CD4-positive, alpha-beta T cell (primary cell): ENCODE data around the gene ACTN4. TPM values are rescaled to one million over a fixed set of nuclear protein-coding genes. Genes with fewer than 3 reads are reported as not detected.

Experiments
- ATAC-seq: fragments of 200-7000 bp; cut with Tn5 transposase; one replicate; pipeline ENCODE4 v1.10.0; 2022; ENCODE audit warnings: mild to moderate bottlenecking; ENCODE audit not compliant: poor library complexity
- CTCF ChIA-PET: fragments of 350-600 bp; sonication (Branson Sonifier 250); formaldehyde crosslinking; loops from one replicate; lab custom pipeline; 2021; ENCODE audit warnings: antibody characterized with exemption, inconsistent platforms; lab: Charles Lee
- POLR2A ChIA-PET: fragments of 350-600 bp; sonication (Branson Sonifier 250); formaldehyde crosslinking; loops from one replicate; lab custom pipeline; 2021; ENCODE audit warnings: antibody characterized with exemption, inconsistent platforms; lab: Charles Lee
- DNase-seq, 14 experiments: peaks; one replicate each; pipeline ENCODE4 v3.0.0-alpha.2; 2013 to 2020; ENCODE audit warnings: mixed read lengths in 2 of 14
- H3K27ac ChIP-seq, 2 donors: one replicate each; pipeline versions ENCODE4 v1.5.1 to v1.7.0; 2013; ENCODE audit warnings: low read length in 2 of 2, low read depth in 1 of 2, mild to moderate bottlenecking in 1 of 2
- H3K27me3 ChIP-seq, 2 experiments: 1 replicate in 1 of 2; 2 replicates in 1 of 2; pipeline versions ENCODE4 v1.6.1 to v1.7.0; 2013; ENCODE audit warnings: low read length in 2 of 2, control low read depth in 1 of 2, mild to moderate bottlenecking in 1 of 2, moderate library complexity in 1 of 2; ENCODE audit not compliant: insufficient read depth in 2 of 2, control insufficient read depth in 1 of 2
- H3K36me3 ChIP-seq: one replicate; pipeline ENCODE4 v1.6.1; 2013; ENCODE audit warnings: low read length, control low read depth; ENCODE audit not compliant: insufficient read depth
- H3K4me1 ChIP-seq: one replicate; pipeline ENCODE4 v1.6.1; 2013; ENCODE audit warnings: low read length, control low read depth; ENCODE audit not compliant: insufficient read depth
- H3K4me3 ChIP-seq: one replicate; pipeline ENCODE4 v1.5.1; 2013; ENCODE audit warnings: mild to moderate bottlenecking, low read length, moderate library complexity
- H3K9me3 ChIP-seq, 2 experiments: 1 replicate in 1 of 2; 2 replicates in 1 of 2; pipeline versions ENCODE4 v1.6.1 to v1.7.0; 2013; ENCODE audit warnings: low read length in 2 of 2, mild to moderate bottlenecking in 2 of 2, control low read depth in 1 of 2, moderate library complexity in 1 of 2; ENCODE audit not compliant: control insufficient read depth in 1 of 2, insufficient read depth in 1 of 2
- H3K27ac Mint-ChIP-seq: one replicate; pipeline ENCODE4 v1.8.0; 2020; ENCODE audit warnings: mixed read lengths
- H3K27me3 Mint-ChIP-seq: one replicate; pipeline ENCODE4 v1.8.0; 2021; ENCODE audit warnings: mixed read lengths
- H3K36me3 Mint-ChIP-seq: one replicate; pipeline ENCODE4 v1.8.0; 2021; ENCODE audit warnings: low read depth, mixed read lengths
- H3K4me1 Mint-ChIP-seq: one replicate; pipeline ENCODE4 v1.8.0; 2021; ENCODE audit warnings: low read depth, mixed read lengths
- H3K4me3 Mint-ChIP-seq: one replicate; pipeline ENCODE4 v1.8.0; 2020; ENCODE audit warnings: mild to moderate bottlenecking, mixed read lengths
- H3K9me3 Mint-ChIP-seq: one replicate; pipeline ENCODE4 v1.8.0; 2020; ENCODE audit warnings: mixed read lengths
- CTCF ChIP-seq: fragments of 200-600 bp; IDR thresholded peaks from one replicate; pipeline ENCODE4 v1.8.0; 2022; ENCODE audit warnings: antibody characterized with exemption, mild to moderate bottlenecking
- intact Hi-C, 2 experiments: fragments of 100-400 bp; cut with DNase I in 1 of 2; cut with micrococcal nuclease in 1 of 2; formaldehyde crosslinking; loops; one replicate each; pipeline versions ENCODE4 v1.15.1 to v1.9.0; 2023 to 2025; cut with DNase I, micrococcal nuclease
- total RNA-seq, 174 experiments: library from RNA in 2 of 174; stranded (reverse) in 2 of 174; gene quantifications; one replicate each; pipeline ENCODE4 v1.2.3 and lab custom pipeline; 2021 to 2026

The ACTN4 gene
- total RNA-seq, 2 experiments from 2014 or later, result 70.3 to 84.0 TPM

- intact Hi-C loops, result no loop called here
- H3K4me3 Mint-ChIP-seq, result no peak overlapping the region
- no peak overlapping the region for H3K4me3 ChIP-seq
- H3K27ac ChIP-seq, result no peak overlapping the region
- no peak overlapping the region for H3K27ac Mint-ChIP-seq
- peaks cover 46% of the 10 kb centered on the region for H3K36me3 Mint-ChIP-seq
- no peak for TF ChIP-seq CTCF
- no peaks in the 10 kb centered on the region for H3K27me3 ChIP-seq
- H3K36me3 ChIP-seq, result peaks cover 81% of the 10 kb centered on the region
- DNase-seq (no peak), ATAC-seq (no peak)
- ChIA-PET POLR2A (no interaction called here), CTCF (no interaction called here)
- no peaks in the 10 kb centered on the region for H3K27me3 Mint-ChIP-seq
- H3K4me1 Mint-ChIP-seq, result no peaks in the 10 kb centered on the region
- peaks cover 2% of the 10 kb centered on the region for H3K4me1 ChIP-seq
- no peaks in the 10 kb centered on the region for H3K9me3 ChIP-seq
- H3K9me3 Mint-ChIP-seq, result no peaks in the 10 kb centered on the region
These were observed 60.2 kb downstream of the ACTN4 start for GRCh38 chr19:38707512-38708114.

- Histone ChIP-seq H3K9me3 (no peaks in the 10 kb centered on the region), H3K27me3 (no peaks in the 10 kb centered on the region), H3K4me1 (no peaks in the 10 kb centered on the region), H3K4me3 (no peak overlapping the region), H3K27ac (no peak overlapping the region), H3K36me3 (peaks cover 87% of the 10 kb centered on the region)
- Mint-ChIP-seq H3K9me3 (no peaks in the 10 kb centered on the region), H3K4me1 (no peaks in the 10 kb centered on the region), H3K36me3 (peaks cover 50% of the 10 kb centered on the region), H3K4me3 (no peak overlapping the region), H3K27me3 (no peaks in the 10 kb centered on the region), H3K27ac (no peak overlapping the region)
- POLR2A ChIA-PET, result no interaction called here
- CTCF ChIA-PET, result no interaction called here
- ATAC-seq, result no peak
- intact Hi-C loops, result no loop called here
- no peak for TF ChIP-seq CTCF
- DNase-seq, result no peak
These were observed 61.1 kb downstream of the ACTN4 start for GRCh38 chr19:38708413-38709024.

- Histone ChIP-seq H3K4me3 (no peak overlapping the region), H3K4me1 (no peaks in the 10 kb centered on the region), H3K36me3 (peaks cover 93% of the 10 kb centered on the region), H3K27me3 (no peaks in the 10 kb centered on the region), H3K9me3 (no peaks in the 10 kb centered on the region), H3K27ac (no peak overlapping the region)
- ChIA-PET POLR2A (no interaction called here), CTCF (no interaction called here)
- peaks cover 47% of the 10 kb centered on the region for H3K36me3 Mint-ChIP-seq
- no peaks in the 10 kb centered on the region for H3K4me1 Mint-ChIP-seq
- intact Hi-C loops, result no loop called here
- H3K4me3 Mint-ChIP-seq, result no peak overlapping the region
- H3K27me3 Mint-ChIP-seq, result no peaks in the 10 kb centered on the region
- no peaks in the 10 kb centered on the region for H3K9me3 Mint-ChIP-seq
- no peak overlapping the region for H3K27ac Mint-ChIP-seq
- ATAC-seq (no peak), DNase-seq (no peak)
- no peak for TF ChIP-seq CTCF
These were observed 61.7 kb downstream of the ACTN4 start for GRCh38 chr19:38709119-38709518.
